ENCODE results near the gene CYLD.

GRCh38 chr16:50778284-50779163 is 36.6 kb downstream of the CYLD start:
- TF ChIP-seq LEF1 (IDR thresholded peaks at IDR 0.05; ENCODE audit: borderline replicate concordance) (no peak), SUZ12 (IDR thresholded peaks at IDR 0.05) (no peak), ELF4 (IDR thresholded peaks at IDR 0.05) (no peak), ARNT (IDR thresholded peaks at IDR 0.05) (no peak)
